PC-3 (cell line): ENCODE data around the gene NR1D1. TPM values are rescaled to one million over a fixed set of nuclear protein-coding genes. Genes with fewer than 3 reads are reported as not detected.

Experiments
- ATAC-seq: fragments of 200-7000 bp; cut with Tn5 transposase; 2 replicates; pipeline ENCODE4 v1.9.1; 2020; ENCODE audit warnings: mild to moderate bottlenecking, moderate library complexity
- BruUV-seq: library from RNA; stranded (reverse); fragments of 400-500 nt; replicated peaks from 2 replicates; lab custom pipeline; 2021; lab: Mats Ljungman, UMichigan
- CTCF ChIA-PET: fragments of 300-600 bp; sonication (Branson Sonifier 250); formaldehyde crosslinking; loops from one replicate; lab custom pipeline; 2022; ENCODE audit warnings: antibody characterized with exemption; lab: Charles Lee
- POLR2A ChIA-PET: fragments of 300-600 bp; sonication (Branson Sonifier 250); formaldehyde crosslinking; loops from one replicate; lab custom pipeline; 2022; ENCODE audit warnings: antibody characterized with exemption; ENCODE audit not compliant: unreplicated experiment; lab: Charles Lee
- DNase-seq: peaks from one replicate; pipeline ENCODE4 v3.0.0-alpha.2; 2015
- H2AFZ ChIP-seq: fragments of 300-600 bp; sonication (generic); 2 replicates; pipeline ENCODE4 v1.6.0; 2016; ENCODE audit warnings: antibody characterized with exemption, low read length
- H3F3A ChIP-seq: fragments of 300-600 bp; sonication (generic); one replicate; pipeline ENCODE4 v1.6.0; 2017; ENCODE audit warnings: antibody characterized with exemption, low read length, control low read depth, mild to moderate bottlenecking; ENCODE audit not compliant: unreplicated experiment
- H3K27ac ChIP-seq: fragments of 300-600 bp; sonication (generic); 2 replicates; pipeline ENCODE4 v1.5.1; 2016; ENCODE audit warnings: mild to moderate bottlenecking, low read length
- H3K27me3 ChIP-seq: fragments of 300-600 bp; sonication (generic); 2 replicates; pipeline ENCODE4 v1.6.1; 2016; ENCODE audit warnings: low read length, mixed read lengths
- H3K36me3 ChIP-seq: fragments of 300-600 bp; sonication (generic); 2 replicates; pipeline ENCODE4 v1.6.1; 2016; ENCODE audit warnings: low read depth, mixed run types, low read length, mixed read lengths
- H3K4me1 ChIP-seq: fragments of 300-600 bp; sonication (generic); 2 replicates; pipeline ENCODE4 v1.5.1; 2016; ENCODE audit warnings: low read length; ENCODE audit not compliant: insufficient read depth
- H3K4me2 ChIP-seq: fragments of 300-600 bp; sonication (generic); 2 replicates; pipeline ENCODE4 v1.6.0; 2016; ENCODE audit warnings: low read length
- H3K4me3 ChIP-seq: fragments of 300-600 bp; sonication (generic); 2 replicates; pipeline ENCODE4 v1.5.1; 2016; ENCODE audit warnings: mild to moderate bottlenecking, low read length, mixed read lengths
- H3K79me2 ChIP-seq: fragments of 300-600 bp; sonication (generic); 2 replicates; pipeline ENCODE4 v1.6.1; 2017; ENCODE audit warnings: low read length, mixed read lengths
- H3K9ac ChIP-seq: fragments of 300-600 bp; sonication (generic); 2 replicates; pipeline ENCODE4 v1.6.0; 2016; ENCODE audit warnings: mild to moderate bottlenecking, low read length
- H3K9me2 ChIP-seq: fragments of 300-600 bp; sonication (generic); replicated peaks from 2 replicates; pipeline ENCODE4 v1.6.1; 2016; ENCODE audit warnings: mixed run types, low read length, mixed read lengths
- H3K9me3 ChIP-seq: fragments of 300-600 bp; sonication (generic); 2 replicates; pipeline ENCODE4 v1.6.1; 2016; ENCODE audit warnings: low read length, mixed read lengths
- H4K20me1 ChIP-seq: fragments of 300-600 bp; sonication (generic); 2 replicates; pipeline ENCODE4 v1.6.1; 2016; ENCODE audit warnings: low read length, mixed read lengths
- CTCF ChIP-seq: fragments of 300-600 bp; sonication (generic); conservative IDR thresholded peaks from 2 replicates; pipeline ENCODE4 v1.5.1; 2017; ENCODE audit warnings: antibody characterized with exemption, low read depth, mild to moderate bottlenecking, low read length
- EZH2 ChIP-seq: fragments of 300-600 bp; sonication (generic); IDR thresholded peaks from one replicate; pipeline ENCODE4 v1.6.1; 2017; ENCODE audit warnings: antibody characterized with exemption, mild to moderate bottlenecking, low read length; ENCODE audit not compliant: unreplicated experiment
- EZH2phosphoT487 ChIP-seq: fragments of 300-600 bp; sonication (generic); IDR thresholded peaks from 2 replicates; pipeline ENCODE4 v1.6.1; 2018; ENCODE audit warnings: mild to moderate bottlenecking, antibody characterized with exemption, low read length, borderline replicate concordance
- intact Hi-C: fragments of 100-400 bp; cut with micrococcal nuclease; formaldehyde crosslinking; loops from 2 replicates; pipeline ENCODE4 v1.9.0; 2023
- total RNA-seq: library from RNA; depleted of rRNA; stranded (reverse); fragments of >200 nt; gene quantifications from 2 replicates; pipeline ENCODE4 v1.2.3, GENCODE V29; 2014

NR1D1 gene
- total RNA-seq, 1 experiment from 2014 or later, result 7.1 TPM

GRCh38 chr17:40074871-40075200 is 25.6 kb downstream of the NR1D1 start:
- H3K4me1 ChIP-seq, result peaks cover 14% of the 10 kb centered on the region
- intact Hi-C loops, result no loop called here

GRCh38 chr17:40074175-40074512 is 26.2 kb downstream of the NR1D1 start:
- DNase-seq (no peak), ATAC-seq (no peak)
- Histone ChIP-seq H3K79me2 (no peaks in the 10 kb centered on the region), H3K36me3 (no peaks in the 10 kb centered on the region), H3F3A (no peaks in the 10 kb centered on the region), H3K9ac (no peak overlapping the region), H2AFZ (no peak overlapping the region), H3K9me2 (no peaks in the 10 kb centered on the region), H3K4me2 (no peak overlapping the region), H3K27ac (no peak overlapping the region), H3K27me3 (no peaks in the 10 kb centered on the region), H3K4me1 (peaks cover 20% of the 10 kb centered on the region), H4K20me1 (no peaks in the 10 kb centered on the region), H3K4me3 (no peak overlapping the region), H3K9me3 (no peaks in the 10 kb centered on the region)
- no TSS peak for BruUV-seq
- intact Hi-C loops, result no loop called here
- ChIA-PET POLR2A (interaction anchor here (0.5 to 0.6 kb wide), 2 partner anchors 28 to 613 kb away, joined by 3 to 4 read pairs; partner anchors contain the start of gene CDK12), CTCF (interaction anchor here (0.7 kb wide), 1 partner anchor 61 kb away, joined by 3 read pairs; no protein-coding TSS in a partner anchor)
- TF ChIP-seq EZH2 (no peak), EZH2phosphoT487 (no peak), CTCF (no peak)

More at GRCh38 chr17:40074871-40075200, 25.6 kb downstream of the NR1D1 start:
- Histone ChIP-seq H3K36me3 (no peaks in the 10 kb centered on the region), H3K9me2 (no peaks in the 10 kb centered on the region), H4K20me1 (no peaks in the 10 kb centered on the region), H3F3A (no peaks in the 10 kb centered on the region), H3K9ac (no peak overlapping the region), H3K9me3 (no peaks in the 10 kb centered on the region), H3K27ac (no peak overlapping the region), H3K4me2 (no peak overlapping the region), H3K4me3 (no peak overlapping the region), H2AFZ (no peak overlapping the region), H3K27me3 (no peaks in the 10 kb centered on the region), H3K79me2 (no peaks in the 10 kb centered on the region)
- POLR2A ChIA-PET, result no interaction called here
- BruUV-seq, result no TSS peak
- DNase-seq (no peak), ATAC-seq (no peak)
- CTCF ChIA-PET, result interaction anchor here (0.7 to 1.3 kb wide), 5 partner anchors 12 to 94 kb away, joined by 3 to 6 read pairs (median 3); partner anchors contain the start of gene THRA
- TF ChIP-seq CTCF (no peak), EZH2phosphoT487 (no peak), EZH2 (no peak)

GRCh38 chr17:40073454-40074174 is 26.8 kb downstream of the NR1D1 start:
- H3K4me1 ChIP-seq, result peaks cover 26% of the 10 kb centered on the region

More at GRCh38 chr17:40073454-40074174, 26.8 kb downstream of the NR1D1 start:
- no peak overlapping the region for H3K4me2 ChIP-seq
- H3K27ac ChIP-seq, result no peak overlapping the region
- TF ChIP-seq EZH2 (no peak), CTCF (no peak), EZH2phosphoT487 (no peak)
- intact Hi-C loops, result no loop called here
- no peak overlapping the region for H3K9ac ChIP-seq
- no peak overlapping the region for H2AFZ ChIP-seq
- H3K27me3 ChIP-seq, result no peaks in the 10 kb centered on the region
- DNase-seq (no peak), ATAC-seq (no peak)
- H3K9me2 ChIP-seq, result no peaks in the 10 kb centered on the region
- H4K20me1 ChIP-seq, result no peaks in the 10 kb centered on the region
- ChIA-PET POLR2A (interaction anchor here (0.5 to 0.6 kb wide), 2 partner anchors 28 to 426 kb away, joined by 3 read pairs; no protein-coding TSS in a partner anchor), CTCF (no interaction called here)
- H3K4me3 ChIP-seq, result no peak overlapping the region
- H3F3A ChIP-seq, result no peaks in the 10 kb centered on the region
- H3K36me3 ChIP-seq, result no peaks in the 10 kb centered on the region
- H3K79me2 ChIP-seq, result no peaks in the 10 kb centered on the region
- no peaks in the 10 kb centered on the region for H3K9me3 ChIP-seq
- no TSS peak for BruUV-seq
